ENCODE results near the gene ELFN2.
A peak's percentile ranks its signal among the peaks of the same experiment; 100 is the strongest.

ELFN2 gene

GRCh38 chr22:37440875-37441274 lies 13.6 kb upstream of the ELFN2 start:
- TF ChIP-seq TAF1 (IDR thresholded peaks at IDR 0.05; ENCODE audit: low read depth) (no peak), USF1 (IDR thresholded peaks at IDR 0.05) (peak; percentile 73), ZBTB7A (IDR thresholded peaks at IDR 0.05; ENCODE audit: low read depth) (no peak)

GRCh38 chr22:37439347-37439746 lies 12.1 kb upstream of the ELFN2 start:
- TF ChIP-seq FOXM1 (IDR thresholded peaks at IDR 0.05; ENCODE audit: borderline replicate concordance, low read depth) (no peak), USF1 (IDR thresholded peaks at IDR 0.05) (no peak), YY1 (IDR thresholded peaks at IDR 0.05; ENCODE audit: low read depth) (no peak), EP300 (IDR thresholded peaks at IDR 0.05; ENCODE audit: borderline replicate concordance) (no peak), REST (IDR thresholded peaks at IDR 0.05; ENCODE audit: low read depth) (no peak), TEAD4 (IDR thresholded peaks at IDR 0.05) (no peak), MAX (IDR thresholded peaks at IDR 0.05) (no peak), CREB1 (IDR thresholded peaks at IDR 0.05; ENCODE audit: low read depth) (no peak), CEBPB (IDR thresholded peaks at IDR 0.05) (no peak), TCF12 (IDR thresholded peaks at IDR 0.05; ENCODE audit: low read depth) (no peak)

GRCh38 chr22:37435970-37436603 lies 8.8 kb upstream of the ELFN2 start:
- TF ChIP-seq YY1 (IDR thresholded peaks at IDR 0.05; ENCODE audit: low read depth): no peak
- peak; percentile 68 for TF ChIP-seq USF1 (IDR thresholded peaks at IDR 0.05)

GRCh38 chr22:37433786-37434185 lies 6.5 kb upstream of the ELFN2 start:
- TF ChIP-seq MAX (IDR thresholded peaks at IDR 0.05) (no peak), TEAD4 (IDR thresholded peaks at IDR 0.05) (no peak), ZBTB7A (IDR thresholded peaks at IDR 0.05; ENCODE audit: low read depth) (no peak), CREB1 (IDR thresholded peaks at IDR 0.05; ENCODE audit: low read depth) (no peak), TCF12 (IDR thresholded peaks at IDR 0.05; ENCODE audit: low read depth) (no peak)

- TF ChIP-seq TCF12 (IDR thresholded peaks at IDR 0.05; ENCODE audit: low read depth): peak; percentile 20; the same call in 1 of the 2 replicates
- no peak for TF ChIP-seq ZBTB7A (IDR thresholded peaks at IDR 0.05; ENCODE audit: low read depth)
- no peak for TF ChIP-seq EGR1 (IDR thresholded peaks at IDR 0.05)
- no peak for TF ChIP-seq YY1 (IDR thresholded peaks at IDR 0.05; ENCODE audit: low read depth)
Measured at GRCh38 chr22:37432708-37433054, 5.4 kb upstream of the ELFN2 start.

- no peak for TF ChIP-seq YY1 (IDR thresholded peaks at IDR 0.05; ENCODE audit: low read depth)
- no peak for TF ChIP-seq ZBTB7A (IDR thresholded peaks at IDR 0.05; ENCODE audit: low read depth)
- TF ChIP-seq TAF1 (IDR thresholded peaks at IDR 0.05; ENCODE audit: low read depth): no peak
- TF ChIP-seq EGR1 (IDR thresholded peaks at IDR 0.05): no peak
- TF ChIP-seq TEAD4 (IDR thresholded peaks at IDR 0.05): peak; percentile 82
- TF ChIP-seq CEBPB (IDR thresholded peaks at IDR 0.05): no peak
- peak; percentile 73 for TF ChIP-seq TCF12 (IDR thresholded peaks at IDR 0.05; ENCODE audit: low read depth)
- TF ChIP-seq USF1 (IDR thresholded peaks at IDR 0.05): peak; percentile 60
- peak; percentile 61; the same call in 1 of the 2 replicates for TF ChIP-seq EP300 (IDR thresholded peaks at IDR 0.05; ENCODE audit: borderline replicate concordance)
- no peak for TF ChIP-seq MAX (IDR thresholded peaks at IDR 0.05)
Measured at GRCh38 chr22:37431801-37432707, 4.8 kb upstream of the ELFN2 start.

GRCh38 chr22:37431366-37431765 lies 4.1 kb upstream of the ELFN2 start:
- TF ChIP-seq NFIC (IDR thresholded peaks at IDR 0.05): no peak
- TF ChIP-seq CREB1 (IDR thresholded peaks at IDR 0.05; ENCODE audit: low read depth): no peak
- no peak for TF ChIP-seq TAF1 (IDR thresholded peaks at IDR 0.05; ENCODE audit: low read depth)
- TF ChIP-seq EP300 (IDR thresholded peaks at IDR 0.05; ENCODE audit: borderline replicate concordance): no peak
- no peak for TF ChIP-seq CEBPB (IDR thresholded peaks at IDR 0.05)
- TF ChIP-seq MAX (IDR thresholded peaks at IDR 0.05): no peak; the same call in 1 of the 2 replicates
- TF ChIP-seq FOXM1 (IDR thresholded peaks at IDR 0.05; ENCODE audit: borderline replicate concordance, low read depth): no peak
- no peak for TF ChIP-seq TEAD4 (IDR thresholded peaks at IDR 0.05)
- TF ChIP-seq EGR1 (IDR thresholded peaks at IDR 0.05): no peak
- no peak for TF ChIP-seq TCF12 (IDR thresholded peaks at IDR 0.05; ENCODE audit: low read depth)
- no peak for TF ChIP-seq RAD21 (IDR thresholded peaks at IDR 0.05; ENCODE audit: low read depth)
- no peak for TF ChIP-seq ZBTB7A (IDR thresholded peaks at IDR 0.05; ENCODE audit: low read depth)
- TF ChIP-seq REST (IDR thresholded peaks at IDR 0.05; ENCODE audit: low read depth): no peak
- no peak for TF ChIP-seq USF1 (IDR thresholded peaks at IDR 0.05)
- no peak for TF ChIP-seq YY1 (IDR thresholded peaks at IDR 0.05; ENCODE audit: low read depth)

Data from Ishikawa (cell line).